ENCODE data around the gene PSPN. TPM values are rescaled to one million over a fixed set of nuclear protein-coding genes. Genes with fewer than 3 reads are reported as not detected.
A peak's percentile ranks its signal among the peaks of the same experiment; 100 is the strongest.

The PSPN gene
- total and polyA plus RNA-seq, 3 donors from 2014 or later, result 1.1 to 5.1 (median 2.9) TPM

- no peak overlapping the region for H3K27ac ChIP-seq
- intact Hi-C loops (cut with DNase I; ENCODE audit: low total_unique reads), result no loop called here
These were observed 2.3 kb upstream of the PSPN start for GRCh38 chr19:6378041-6378440.

GRCh38 chr19:6376512-6377190 lies 918 bp upstream of the PSPN start:
- DNase-seq, result no peak
- TF ChIP-seq CTCF (IDR thresholded peaks at IDR 0.05) (no peak), POLR2A (IDR thresholded peaks at IDR 0.05) (no peak)
- peaks cover 8% of the 10 kb centered on the region for H3K4me1 ChIP-seq
- H3K36me3 ChIP-seq (ENCODE audit: low read depth, missing control alignments), result no peaks in the 10 kb centered on the region
- no peak overlapping the region for H3K4me3 ChIP-seq
- intact Hi-C loops (cut with DNase I; ENCODE audit: low total_unique reads), result no loop called here
- no peaks in the 10 kb centered on the region for H3K27me3 ChIP-seq
- H3K27ac ChIP-seq, result peak overlapping the region in 1 of 2 donors; percentile 8
- H3K9me3 ChIP-seq, result no peaks in the 10 kb centered on the region
- WGBS, 2 donors, result 65 to 68% methylated on average over 14 to 19 of the region's 19 CpGs

More at GRCh38 chr19:6378041-6378440, 2.3 kb upstream of the PSPN start:
- no peaks in the 10 kb centered on the region for H3K27me3 ChIP-seq
- H3K4me3 ChIP-seq, result no peak overlapping the region
- H3K9me3 ChIP-seq, result no peaks in the 10 kb centered on the region
- WGBS, 2 donors, result 43 to 57% methylated on average over 4 to 6 of the region's 6 CpGs
- H3K4me1 ChIP-seq, result peaks cover 8% of the 10 kb centered on the region
- TF ChIP-seq CTCF (IDR thresholded peaks at IDR 0.05) (no peak), POLR2A (IDR thresholded peaks at IDR 0.05) (no peak)
- peak; percentile 32 for DNase-seq
- H3K36me3 ChIP-seq (ENCODE audit: low read depth, missing control alignments), result no peaks in the 10 kb centered on the region

- 71 to 81% methylated on average over 4 to 29 of the region's 29 CpGs for WGBS, 2 donors
- no peak overlapping the region for H3K4me3 ChIP-seq
- H3K27ac ChIP-seq, result no peak overlapping the region
- H3K4me1 ChIP-seq, result peaks cover 8% of the 10 kb centered on the region
- no peaks in the 10 kb centered on the region for H3K36me3 ChIP-seq (ENCODE audit: low read depth, missing control alignments)
- no peaks in the 10 kb centered on the region for H3K27me3 ChIP-seq
- intact Hi-C loops (cut with DNase I; ENCODE audit: low total_unique reads), result no loop called here
- DNase-seq, result no peak
- TF ChIP-seq POLR2A (IDR thresholded peaks at IDR 0.05) (no peak), CTCF (IDR thresholded peaks at IDR 0.05) (no peak)
- no peaks in the 10 kb centered on the region for H3K9me3 ChIP-seq
These were observed 872 bp downstream of the PSPN start for GRCh38 chr19:6374711-6375410.

- intact Hi-C loops (cut with DNase I; ENCODE audit: low total_unique reads), result no loop called here
- Histone ChIP-seq H3K4me1 (peaks cover 8% of the 10 kb centered on the region), H3K36me3 (ENCODE audit: low read depth, missing control alignments) (no peaks in the 10 kb centered on the region), H3K27me3 (no peaks in the 10 kb centered on the region), H3K4me3 (peak overlapping the region in 1 of 2 donors; percentile 97), H3K27ac (peak overlapping the region; percentile 26 to 99), H3K9me3 (no peaks in the 10 kb centered on the region)
- no peak for DNase-seq
- 39 to 42% methylated on average over 11 to 29 of the region's 29 CpGs for WGBS, 2 donors
- TF ChIP-seq POLR2A (IDR thresholded peaks at IDR 0.05) (no peak), CTCF (IDR thresholded peaks at IDR 0.05) (no peak)
These were observed 1.5 kb downstream of the PSPN start for GRCh38 chr19:6374161-6374709.

All from testis (tissue), 3 donors.